ENCODE results near the gene ATRX.
"Not testable (repeated sequence)": the region's sequence is repeated elsewhere in the genome, so short reads cannot be mapped to it uniquely, and the experiment has no call there.

ATRX gene

GRCh38 chrX:77785486-77786364, at the start of gene ATRX:
Gene ATRX (minus strand): TSS chrX:77786216. CDS start chrX:77786001, 215 bp downstream.
- DNase-seq: peak; percentile 30

GRCh38 chrX:77831544-77831943, 45.5 kb upstream of the ATRX start:
- DNase-seq: not testable (repeated sequence)

GRCh38 chrX:77821989-77822388, 36.0 kb upstream of the ATRX start:
- DNase-seq: not testable (repeated sequence)

GRCh38 chrX:77820091-77820727, 34.2 kb upstream of the ATRX start:
- no peak for DNase-seq

- no peak for DNase-seq
Observed at GRCh38 chrX:77814210-77814609, 28.2 kb upstream of the ATRX start.

GRCh38 chrX:77802201-77802600, 16.2 kb upstream of the ATRX start:
- DNase-seq: no peak

- DNase-seq: no peak
Observed at GRCh38 chrX:77795124-77795523, 9.1 kb upstream of the ATRX start.

GRCh38 chrX:77793946-77794345, 7.9 kb upstream of the ATRX start:
- DNase-seq: no peak

- no peak for DNase-seq
Observed at GRCh38 chrX:77788050-77788449, 2.0 kb upstream of the ATRX start.

- no peak for DNase-seq
Observed at GRCh38 chrX:77786365-77786680, 307 bp upstream of the ATRX start.

GRCh38 chrX:77779695-77780094, 6.3 kb downstream of the ATRX start:
- no peak for DNase-seq

- no peak for DNase-seq
Observed at GRCh38 chrX:77776659-77777058, 9.4 kb downstream of the ATRX start.

- no peak for DNase-seq
Observed at GRCh38 chrX:77771601-77772000, 14.4 kb downstream of the ATRX start.

GRCh38 chrX:77768787-77769186, 17.2 kb downstream of the ATRX start:
- no peak for DNase-seq

GRCh38 chrX:77766212-77766611, 19.8 kb downstream of the ATRX start:
- DNase-seq: not testable (repeated sequence)

- DNase-seq: no peak
Observed at GRCh38 chrX:77755561-77755960, 30.5 kb downstream of the ATRX start.

- DNase-seq: not testable (repeated sequence)
Observed at GRCh38 chrX:77753942-77754341, 32.1 kb downstream of the ATRX start.

GRCh38 chrX:77749695-77750094, 36.3 kb downstream of the ATRX start:
- no peak for DNase-seq

- no peak for DNase-seq
Observed at GRCh38 chrX:77743720-77744119, 42.3 kb downstream of the ATRX start.

GRCh38 chrX:77742788-77743476, 43.1 kb downstream of the ATRX start:
- DNase-seq: no peak

- DNase-seq: no peak
Observed at GRCh38 chrX:77740376-77740905, 45.6 kb downstream of the ATRX start.

- DNase-seq: no peak
Observed at GRCh38 chrX:77733342-77733741, 52.7 kb downstream of the ATRX start.

GRCh38 chrX:77731821-77732419, 54.1 kb downstream of the ATRX start:
- DNase-seq: no peak
